ENCODE data around the gene CTSD. TPM values are rescaled to one million over a fixed set of nuclear protein-coding genes. Genes with fewer than 3 reads are reported as not detected.

The CTSD gene
- total RNA-seq, 1 experiment from 2014 or later, result 158 TPM

GRCh38 chr11:1736447-1736992 is 27.2 kb downstream of the CTSD start:
- no peak overlapping the region for H3K27ac Mint-ChIP-seq

More at GRCh38 chr11:1736447-1736992, 27.2 kb downstream of the CTSD start:
- no peak overlapping the region for H3K14ac ChIP-seq (ENCODE audit: insufficient read depth, low read length)
- H3K18ac ChIP-seq (ENCODE audit: insufficient read length, low read depth, low read length), result no peak overlapping the region
- WGBS (ENCODE audit: extremely low coverage, insufficient read length, low lambda C conversion rate), result no CpG with 5 or more reads among the region's 3 CpGs
- H4K8ac ChIP-seq (replicated peaks; ENCODE audit: insufficient read length, low read depth, low read length), result no peak overlapping the region
- H3K79me2 ChIP-seq (ENCODE audit: insufficient read depth, low read length), result no peaks in the 10 kb centered on the region
- TF ChIP-seq CTCF (conservative IDR thresholded peaks at IDR 0.05), result no peak
- H2BK12ac ChIP-seq (ENCODE audit: insufficient read length, low read depth, low read length), result no peak overlapping the region
- peaks cover 3% of the 10 kb centered on the region for H4K20me1 ChIP-seq (ENCODE audit: control insufficient read depth, insufficient read depth, insufficient read length)
- H3K23me2 ChIP-seq (ENCODE audit: insufficient read length, low read depth, low read length, poor library complexity, severe bottlenecking), result no peaks in the 10 kb centered on the region
- no peak for DNase-seq
- no peak overlapping the region for H3K56ac ChIP-seq (ENCODE audit: insufficient read length, low read depth, low read length)
- peaks cover 2 to 3% of the 10 kb centered on the region in 2 experiments; a peak in 2 of 4 replicates for H3K4me1 Mint-ChIP-seq
- no peak overlapping the region for H2BK120ac ChIP-seq (ENCODE audit: low read depth, low read length, poor library complexity, severe bottlenecking)
- H2BK20ac ChIP-seq (ENCODE audit: low read depth, low read length, poor library complexity, severe bottlenecking), result no peak overlapping the region
- H3K4me1 ChIP-seq (ENCODE audit: insufficient read depth, low read length), result no peaks in the 10 kb centered on the region
- no peak overlapping the region for H3K9ac ChIP-seq (ENCODE audit: extremely low read depth, insufficient read length, low read length)
- peaks cover 10% of the 10 kb centered on the region in 2 experiments for H3K9me3 Mint-ChIP-seq
- no peak overlapping the region for H2AK5ac ChIP-seq (ENCODE audit: insufficient read length, low read length)
- H3K36me3 Mint-ChIP-seq (ENCODE audit: insufficient read depth in 1 of 3, low read depth in 3 of 3), result no peaks in the 10 kb centered on the region; a peak in 1 of 7 replicates
- no peaks in the 10 kb centered on the region for H3K9me3 ChIP-seq (ENCODE audit: control insufficient read depth, low read depth, low read length)
- H3K27me3 ChIP-seq (ENCODE audit: insufficient read depth, low read length), result no peaks in the 10 kb centered on the region; the same call in 1 of the 2 replicates
- no peak overlapping the region for H2BK5ac ChIP-seq (ENCODE audit: insufficient read length, low read length)
- H3K4ac ChIP-seq (ENCODE audit: low read depth, low read length), result no peak overlapping the region
- no peak overlapping the region for H4K5ac ChIP-seq (ENCODE audit: insufficient read length, low read depth, low read length)
- no peak overlapping the region for H3K4me2 ChIP-seq (ENCODE audit: insufficient read depth, insufficient read length, low read length)
- no peak overlapping the region for H3T11ph ChIP-seq (ENCODE audit: low read length)
- no peak overlapping the region for H3K27ac ChIP-seq (ENCODE audit: insufficient read length, low read depth, low read length)
- no peak overlapping the region for H3K4me3 Mint-ChIP-seq
- H2BK15ac ChIP-seq (ENCODE audit: low read depth, low read length), result no peak overlapping the region
- H3K27me3 Mint-ChIP-seq (ENCODE audit: low read depth), result peaks cover 69% of the 10 kb centered on the region
- no peaks in the 10 kb centered on the region for H3K79me1 ChIP-seq (ENCODE audit: insufficient read depth, low read depth, low read length, poor library complexity, severe bottlenecking)
- no peak overlapping the region for H2AFZ ChIP-seq (ENCODE audit: low read length)
- no peak overlapping the region for H4K91ac ChIP-seq (ENCODE audit: insufficient read length, low read depth, low read length)
- H3K23ac ChIP-seq (ENCODE audit: insufficient read length, low read depth, low read length), result no peak overlapping the region
